ENCODE data around the gene CSTA.

DNA sequence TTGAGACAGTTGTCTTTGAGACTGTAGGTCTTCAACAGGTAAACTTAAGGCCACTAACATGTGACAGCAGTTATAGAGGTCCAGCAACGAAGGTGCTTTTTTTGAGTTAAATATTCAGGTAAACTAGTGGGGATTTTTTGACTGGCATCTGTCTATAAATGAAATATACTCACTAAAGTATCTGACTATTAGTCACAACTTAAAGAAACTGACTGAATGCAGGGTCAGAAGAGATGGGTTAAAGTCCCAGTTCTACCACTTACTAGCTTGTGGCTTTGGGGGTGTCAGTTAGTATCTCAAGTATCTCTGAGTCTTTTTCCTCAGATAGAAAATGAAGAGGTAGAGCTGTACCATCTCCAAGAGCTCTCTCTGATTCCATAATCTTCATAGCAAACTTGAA is 40.0 kb downstream of the CSTA start:
- no peak for TF ChIP-seq POLR2A (IDR thresholded peaks at IDR 0.05)
- TF ChIP-seq, protein P1, sequence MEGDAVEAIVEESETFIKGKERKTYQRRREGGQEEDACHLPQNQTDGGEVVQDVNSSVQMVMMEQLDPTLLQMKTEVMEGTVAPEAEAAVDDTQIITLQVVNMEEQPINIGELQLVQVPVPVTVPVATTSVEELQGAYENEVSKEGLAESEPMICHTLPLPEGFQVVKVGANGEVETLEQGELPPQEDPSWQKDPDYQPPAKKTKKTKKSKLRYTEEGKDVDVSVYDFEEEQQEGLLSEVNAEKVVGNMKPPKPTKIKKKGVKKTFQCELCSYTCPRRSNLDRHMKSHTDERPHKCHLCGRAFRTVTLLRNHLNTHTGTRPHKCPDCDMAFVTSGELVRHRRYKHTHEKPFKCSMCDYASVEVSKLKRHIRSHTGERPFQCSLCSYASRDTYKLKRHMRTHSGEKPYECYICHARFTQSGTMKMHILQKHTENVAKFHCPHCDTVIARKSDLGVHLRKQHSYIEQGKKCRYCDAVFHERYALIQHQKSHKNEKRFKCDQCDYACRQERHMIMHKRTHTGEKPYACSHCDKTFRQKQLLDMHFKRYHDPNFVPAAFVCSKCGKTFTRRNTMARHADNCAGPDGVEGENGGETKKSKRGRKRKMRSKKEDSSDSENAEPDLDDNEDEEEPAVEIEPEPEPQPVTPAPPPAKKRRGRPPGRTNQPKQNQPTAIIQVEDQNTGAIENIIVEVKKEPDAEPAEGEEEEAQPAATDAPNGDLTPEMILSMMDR (IDR thresholded peaks at IDR 0.05), result no peak
